HG03025 (cell line): Measurements from ENCODE around the gene ANO1.

Source experiments
- ATAC-seq: cut with Tn5 transposase; IDR thresholded peaks from one replicate; pipeline ENCODE4 v1.9.1; 2021; ENCODE audit warnings: mild to moderate bottlenecking, moderate library complexity; ENCODE audit not compliant: unreplicated experiment, low FRiP score

The ANO1 gene

GRCh38 chr11:70111269-70112016 lies 33.3 kb downstream of the ANO1 start:
- ATAC-seq, result no peak

DNA sequence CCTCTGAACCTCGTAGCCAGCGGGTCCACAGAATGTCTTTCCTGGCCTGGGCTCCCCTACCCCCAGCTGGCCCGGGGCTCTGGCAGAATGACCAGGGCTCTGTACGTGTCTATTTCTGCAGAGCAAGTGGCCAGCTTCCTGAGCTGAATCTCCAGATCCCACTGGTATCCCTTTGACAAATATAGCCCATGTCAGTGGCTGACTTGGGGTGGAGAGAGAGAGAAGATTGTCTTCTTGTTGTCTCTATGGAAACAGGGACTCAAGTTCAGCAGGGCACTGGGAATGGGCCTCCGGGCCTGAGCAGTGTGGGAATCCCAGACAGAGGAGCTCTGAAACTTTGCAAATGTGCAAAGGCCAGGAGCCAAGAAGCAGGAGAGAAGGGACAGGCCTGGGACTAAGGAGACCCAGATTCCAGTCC lies 33.9 kb downstream of the ANO1 start:
- no peak for ATAC-seq

GRCh38 chr11:70113801-70114200 lies 35.7 kb downstream of the ANO1 start:
- ATAC-seq, result no peak

DNA sequence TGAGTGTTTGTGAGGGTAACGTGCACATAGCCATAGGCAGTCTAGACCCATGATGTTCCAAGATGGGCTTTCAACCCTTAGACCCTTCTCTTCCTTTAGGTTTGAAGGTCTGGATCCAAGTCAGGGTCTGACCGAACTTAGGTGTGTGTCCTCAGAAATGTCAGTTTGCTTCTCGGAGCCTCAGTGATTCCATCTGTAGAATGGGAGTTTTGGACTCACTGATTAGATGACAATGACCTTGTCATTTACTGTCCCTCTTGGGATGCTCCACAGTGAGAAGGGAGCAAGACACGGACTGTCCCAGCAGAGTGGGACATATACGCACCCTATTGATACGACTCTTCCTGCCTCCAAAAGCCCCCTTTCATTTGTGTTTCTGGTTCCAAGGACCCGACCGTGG lies 37.7 kb downstream of the ANO1 start:
- no peak for ATAC-seq

DNA sequence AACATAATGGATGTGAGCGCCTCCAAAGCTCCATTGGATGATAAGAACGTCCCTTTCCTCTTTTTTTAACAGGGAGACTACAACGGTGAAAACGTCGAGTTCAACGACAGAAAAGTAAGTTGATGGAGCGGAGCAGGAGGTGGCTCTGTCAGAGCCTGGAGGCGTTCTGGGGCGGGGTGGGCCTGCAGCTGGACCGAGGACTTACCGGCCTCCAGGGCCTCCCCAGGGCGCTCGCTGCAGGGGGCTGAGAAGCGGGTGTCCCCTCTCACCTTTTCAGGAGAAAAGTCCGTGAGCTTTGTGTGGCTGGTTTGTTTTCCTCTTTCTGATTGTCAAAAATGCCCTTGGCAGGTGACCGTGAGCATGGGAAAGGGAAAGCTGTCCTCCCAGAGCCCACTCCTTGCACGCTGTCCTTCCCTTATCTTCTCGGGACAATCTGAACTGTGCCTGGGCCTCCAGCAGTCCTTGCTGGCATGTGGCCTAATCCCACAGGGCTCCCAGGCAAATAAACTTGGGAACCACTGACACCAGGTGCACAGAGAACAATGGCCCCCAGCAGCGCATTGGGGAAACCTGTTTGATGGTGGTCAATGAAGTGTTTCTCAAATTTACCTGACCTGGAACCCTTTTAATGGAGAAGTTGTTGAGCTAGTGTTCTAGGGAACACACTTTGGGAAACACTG lies 38.4 kb downstream of the ANO1 start:
- ATAC-seq, result no peak

GRCh38 chr11:70117567-70118145 lies 39.5 kb downstream of the ANO1 start:
- no peak for ATAC-seq

DNA sequence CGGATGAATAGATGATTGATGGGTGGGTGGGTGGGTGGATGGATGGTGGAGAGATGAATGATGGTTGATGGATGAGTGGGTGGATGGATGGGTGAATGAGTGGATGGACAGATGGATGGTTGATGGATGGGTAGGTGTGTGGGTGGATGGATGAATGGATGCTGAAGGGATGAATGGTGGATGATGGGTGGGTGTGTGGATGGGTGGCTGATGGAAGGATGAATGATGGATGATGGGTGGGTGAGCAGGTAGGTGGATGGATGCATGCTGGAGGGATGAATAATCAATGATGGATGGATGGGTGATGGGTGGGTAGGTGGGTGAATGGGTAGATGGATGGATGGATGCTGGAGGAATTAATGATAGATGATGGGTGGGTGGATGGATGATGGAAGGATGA lies 40.5 kb downstream of the ANO1 start:
- ATAC-seq, result no peak

DNA sequence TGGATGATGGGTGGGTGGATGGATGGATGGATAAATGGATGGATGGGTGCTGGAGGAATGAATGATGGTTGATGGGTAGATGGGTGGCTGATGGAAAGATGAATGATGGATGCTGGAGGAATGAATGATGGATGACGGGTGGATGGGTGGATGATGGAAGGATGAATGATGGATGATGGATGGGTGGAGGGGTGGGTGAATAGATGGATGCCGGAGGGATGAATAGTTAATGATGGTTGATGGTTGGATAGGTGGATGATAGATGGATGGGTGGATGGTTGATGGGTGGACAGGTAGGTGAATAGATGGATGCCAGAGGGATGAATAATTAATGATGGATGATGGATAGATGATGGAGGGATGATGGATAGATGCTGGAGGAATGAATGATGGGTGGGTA lies 41.4 kb downstream of the ANO1 start:
- ATAC-seq, result no peak

- ATAC-seq, result no peak
Observed at GRCh38 chr11:70120674-70121073, 42.6 kb downstream of the ANO1 start.

GRCh38 chr11:70122490-70123198 lies 44.5 kb downstream of the ANO1 start:
- ATAC-seq, result no peak

GRCh38 chr11:70123711-70124110 lies 45.6 kb downstream of the ANO1 start:
- no peak for ATAC-seq

DNA sequence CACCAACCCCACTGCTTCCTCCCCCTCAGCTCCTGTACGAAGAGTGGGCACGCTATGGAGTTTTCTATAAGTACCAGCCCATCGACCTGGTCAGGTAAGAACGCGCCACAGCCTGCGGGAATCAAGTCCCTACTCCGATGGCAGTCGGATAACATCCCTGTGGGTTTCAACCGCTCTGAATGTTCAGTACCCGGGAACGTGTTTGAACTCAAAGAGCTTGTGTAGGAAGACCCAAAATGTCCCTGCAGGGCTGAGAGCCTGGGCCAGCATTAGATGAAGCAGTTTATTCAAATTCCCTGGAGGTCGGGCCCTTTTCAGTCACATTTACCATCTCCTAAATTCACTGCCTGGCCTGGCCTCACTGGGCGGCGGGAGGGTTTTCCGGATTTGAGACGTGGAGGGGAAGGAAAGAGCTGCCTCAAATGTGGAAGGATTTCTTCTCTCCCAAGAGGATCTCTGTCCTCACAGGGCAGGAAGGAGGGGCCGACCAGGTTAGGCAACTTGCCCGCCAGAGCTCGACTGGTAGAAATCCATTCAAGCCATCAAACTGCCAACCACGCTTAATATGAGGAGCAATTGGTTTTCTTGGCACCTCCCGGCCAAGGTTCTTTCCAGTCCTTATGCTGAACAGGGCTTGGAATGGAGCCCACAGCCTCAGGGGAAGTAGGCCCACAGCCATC lies 46.3 kb downstream of the ANO1 start:
- ATAC-seq, result no peak

DNA sequence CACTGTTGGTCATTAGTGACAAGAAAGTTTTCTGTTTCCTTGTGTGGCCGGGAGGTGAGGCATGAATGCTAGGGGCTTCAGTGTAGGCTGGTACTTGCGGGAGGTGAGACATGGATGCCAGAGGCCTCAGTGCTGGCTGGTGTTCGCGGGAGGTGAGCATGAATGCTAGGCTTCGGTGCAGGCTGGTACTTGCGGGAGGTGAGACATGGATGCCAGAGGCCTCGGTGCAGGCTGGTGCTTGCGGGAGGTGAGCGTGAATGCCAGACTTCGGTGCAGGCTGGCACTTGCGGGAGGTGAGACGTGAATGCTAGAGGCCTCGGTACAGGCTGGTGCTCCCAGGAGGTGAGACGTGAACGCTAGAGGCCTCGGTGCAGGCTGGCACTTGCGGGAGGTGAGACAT lies 48.4 kb downstream of the ANO1 start:
- ATAC-seq, result no peak

DNA sequence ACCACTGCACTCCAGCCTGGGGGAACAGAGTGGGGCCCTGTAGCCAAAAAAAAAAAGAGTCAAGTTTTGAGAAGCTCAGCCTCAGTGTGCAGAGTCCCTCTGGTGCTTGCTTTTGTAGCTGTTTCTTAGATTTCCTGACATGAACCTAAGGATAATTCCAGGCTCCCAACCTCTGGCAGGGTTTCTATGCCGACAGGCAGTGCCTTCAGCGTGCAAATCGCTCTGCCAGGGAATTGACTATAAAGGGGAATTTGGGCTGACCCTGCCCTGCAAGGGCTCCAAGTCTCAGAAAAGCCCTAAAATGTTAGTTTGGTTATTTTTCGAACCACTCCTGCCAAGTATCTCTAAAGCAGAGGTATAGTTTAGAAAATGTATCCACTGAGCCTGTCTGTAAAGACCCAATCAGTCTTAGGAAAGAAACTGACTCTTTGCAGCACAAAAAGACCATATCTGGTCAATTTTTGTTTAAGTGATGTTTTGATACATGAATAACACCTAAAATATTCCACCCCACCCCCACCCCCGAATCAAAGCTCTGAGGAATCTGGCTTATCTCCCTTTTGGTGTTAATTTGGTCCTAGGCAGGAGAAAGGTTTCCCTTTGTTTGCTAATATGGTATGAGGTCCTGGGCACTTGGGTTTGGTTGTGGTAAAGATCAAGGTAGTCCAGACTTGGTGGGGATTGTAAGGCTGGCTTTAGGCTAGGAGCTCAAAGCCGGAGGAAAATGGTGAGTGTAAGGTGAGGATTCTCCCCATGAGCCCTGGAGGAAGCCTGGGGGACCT lies 49.7 kb downstream of the ANO1 start:
- ATAC-seq, result no peak

GRCh38 chr11:70128435-70128906 lies 50.4 kb downstream of the ANO1 start:
- no peak for ATAC-seq

GRCh38 chr11:70129051-70129592 lies 51.0 kb downstream of the ANO1 start:
- no peak for ATAC-seq

DNA sequence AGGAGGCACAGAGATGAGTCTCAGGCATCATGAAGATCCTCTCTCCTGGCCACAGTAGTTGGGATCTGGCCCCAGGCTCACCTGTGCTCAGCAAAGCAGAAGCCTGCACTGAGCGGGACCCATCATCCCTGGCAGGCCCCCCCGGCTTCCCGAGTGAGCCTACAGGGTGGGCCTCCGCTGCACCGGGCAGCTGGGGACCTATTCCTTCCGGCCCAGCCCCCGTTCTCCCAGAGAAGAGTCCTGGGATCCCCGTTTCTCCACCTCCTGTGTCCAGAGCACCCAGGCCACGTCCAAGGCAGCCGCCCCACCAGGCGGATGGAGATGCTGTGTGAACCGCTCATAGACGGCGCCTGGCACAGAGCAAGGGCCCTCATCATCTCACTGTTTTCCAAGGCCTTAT lies 52.5 kb downstream of the ANO1 start:
- ATAC-seq, result no peak

- no peak for ATAC-seq
Observed at GRCh38 chr11:70131606-70132190, 53.6 kb downstream of the ANO1 start.

GRCh38 chr11:70132641-70133040 lies 54.5 kb downstream of the ANO1 start:
- ATAC-seq, result no peak
